CD4-positive, alpha-beta T cell treated with Interleukin-21 for 1 hour (primary cell): ENCODE results near the gene ACADM.
"Not testable (repeated sequence)": the region's sequence is repeated elsewhere in the genome, so short reads cannot be mapped to it uniquely, and the experiment has no call there.

Experiments used
- DNase-seq: peaks from one replicate; pipeline ENCODE4 v3.0.0-alpha.2; 2020

ACADM gene

GRCh38 chr1:75724472-75725022 lies at the start of gene ACADM:
ACADM (plus strand) TSS chr1:75724709; CDS start chr1:75724788, 79 bp downstream.
- DNase-seq = peak; percentile 83

DNA sequence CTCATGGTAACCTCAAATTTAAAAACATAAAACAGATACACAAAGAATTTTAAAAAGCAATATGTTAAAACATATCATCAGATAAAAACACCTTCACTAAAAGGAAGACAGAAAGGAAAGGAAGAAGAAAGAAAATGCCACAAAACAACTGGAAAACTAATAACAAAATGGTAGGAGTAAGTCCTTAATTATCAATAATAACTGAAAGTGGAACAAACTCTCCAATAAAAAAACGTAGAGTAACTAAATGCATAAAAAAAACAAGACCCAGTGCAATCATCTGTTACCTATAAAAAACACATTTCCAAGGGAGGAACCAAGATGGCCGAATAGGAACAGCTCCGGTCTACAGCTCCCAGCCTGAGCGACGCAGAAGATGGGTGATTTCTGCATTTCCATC lies 47.1 kb upstream of the ACADM start:
- DNase-seq = no peak

DNA sequence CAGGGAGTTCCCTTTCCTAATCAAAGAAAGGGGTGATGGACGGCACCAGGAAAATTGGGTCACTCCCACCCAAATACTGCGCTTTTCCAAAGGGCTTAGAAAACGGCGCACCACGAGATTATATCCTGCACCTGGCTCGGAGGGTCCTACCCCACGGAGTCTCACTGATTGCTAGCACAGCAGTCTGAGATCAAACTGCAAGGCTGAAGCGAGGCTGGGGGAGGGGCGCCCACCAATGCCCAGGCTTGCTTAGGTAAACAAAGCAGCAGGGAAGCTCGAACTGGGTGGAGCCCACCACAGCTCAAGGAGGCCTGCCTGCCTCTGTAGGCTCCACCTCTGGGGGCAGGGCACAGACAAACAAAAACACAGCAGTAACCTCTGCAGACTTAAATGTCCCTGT lies 46.5 kb upstream of the ACADM start:
- DNase-seq = not testable (repeated sequence)

- DNase-seq = no peak
Measured at GRCh38 chr1:75690547-75690946, 34.0 kb upstream of the ACADM start.

GRCh38 chr1:75693551-75693950 lies 31.0 kb upstream of the ACADM start:
- no peak for DNase-seq

- no peak for DNase-seq
Measured at GRCh38 chr1:75696000-75696399, 28.5 kb upstream of the ACADM start.

- DNase-seq = no peak
Measured at GRCh38 chr1:75707191-75707590, 17.3 kb upstream of the ACADM start.

- no peak for DNase-seq
Measured at GRCh38 chr1:75708910-75709309, 15.6 kb upstream of the ACADM start.

DNA sequence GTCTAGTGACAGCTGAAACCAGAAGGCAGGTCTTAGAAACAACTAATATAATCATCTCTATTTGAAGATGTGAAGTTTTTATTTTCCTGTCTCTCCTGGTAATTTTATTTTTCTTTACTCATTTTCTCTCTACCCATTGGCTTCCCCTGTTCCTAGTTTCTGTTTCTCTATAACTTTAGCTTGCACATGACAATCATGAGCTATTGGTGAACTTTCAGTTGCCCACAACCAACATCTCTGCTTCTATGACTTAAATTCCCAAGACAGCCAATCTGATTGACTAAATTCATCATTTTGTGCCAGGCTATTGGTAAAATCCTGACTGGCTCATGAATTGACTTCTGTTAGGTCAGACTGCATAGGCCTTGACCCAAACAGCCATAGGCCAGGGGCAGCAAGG lies 13.7 kb upstream of the ACADM start:
- DNase-seq = no peak

GRCh38 chr1:75711846-75712245 lies 12.7 kb upstream of the ACADM start:
- no peak for DNase-seq

DNA sequence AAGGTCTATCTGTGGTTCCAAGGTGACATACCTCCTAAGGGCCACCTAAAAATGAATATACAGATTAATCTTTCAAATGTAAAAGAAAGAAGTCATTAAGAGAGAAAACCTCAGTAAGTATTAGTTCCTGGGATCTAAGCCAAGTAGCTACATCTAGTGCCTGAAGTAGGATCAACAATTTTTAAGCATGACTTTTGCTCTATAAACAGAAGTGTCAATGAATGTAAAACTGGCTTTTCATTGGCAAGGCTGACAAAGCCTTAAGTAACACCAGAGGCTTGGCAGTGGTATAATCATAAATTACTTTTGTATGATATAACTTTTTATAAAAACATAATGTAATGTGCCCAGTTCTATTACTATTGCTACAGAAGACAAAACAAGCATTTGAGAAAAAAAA lies 12.2 kb upstream of the ACADM start:
- DNase-seq = no peak

DNA sequence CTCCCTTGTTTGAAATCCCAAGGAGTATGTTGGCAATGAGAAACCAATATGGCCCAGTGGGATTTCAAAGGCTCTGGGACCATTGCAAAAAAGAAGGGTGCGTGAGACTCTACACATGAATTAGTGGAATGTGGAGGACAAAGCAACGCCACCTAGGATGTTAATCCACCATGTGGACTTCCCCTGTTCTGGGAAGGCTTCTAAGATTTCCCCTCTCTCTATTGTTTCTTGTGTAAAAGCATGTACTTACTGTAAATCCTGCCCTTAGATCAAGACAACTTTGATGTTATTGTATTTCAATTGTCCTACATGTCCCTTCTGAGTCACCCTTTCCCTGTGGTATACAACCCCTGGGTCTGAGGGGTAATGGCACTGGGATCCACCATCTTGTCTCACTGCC lies 4.7 kb upstream of the ACADM start:
- no peak for DNase-seq

DNA sequence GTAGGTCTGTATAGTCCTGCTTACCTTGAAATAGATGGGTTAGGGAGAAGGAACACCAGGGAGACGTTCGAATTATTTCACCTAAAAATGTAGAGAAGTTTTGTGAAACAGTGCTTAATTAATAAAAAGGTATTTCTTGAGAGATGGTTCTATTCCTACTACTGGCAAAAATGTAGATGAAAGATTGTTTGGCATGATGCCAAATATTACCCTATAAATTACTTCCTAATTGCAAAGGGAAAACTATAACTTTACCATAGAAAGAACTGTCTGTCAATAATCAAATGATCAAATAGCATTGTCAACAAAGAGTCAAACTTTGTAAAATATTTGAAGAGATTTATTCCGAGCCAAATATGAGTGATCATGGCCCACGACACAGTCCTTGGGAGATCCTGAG lies 4.2 kb upstream of the ACADM start:
- no peak for DNase-seq

DNA sequence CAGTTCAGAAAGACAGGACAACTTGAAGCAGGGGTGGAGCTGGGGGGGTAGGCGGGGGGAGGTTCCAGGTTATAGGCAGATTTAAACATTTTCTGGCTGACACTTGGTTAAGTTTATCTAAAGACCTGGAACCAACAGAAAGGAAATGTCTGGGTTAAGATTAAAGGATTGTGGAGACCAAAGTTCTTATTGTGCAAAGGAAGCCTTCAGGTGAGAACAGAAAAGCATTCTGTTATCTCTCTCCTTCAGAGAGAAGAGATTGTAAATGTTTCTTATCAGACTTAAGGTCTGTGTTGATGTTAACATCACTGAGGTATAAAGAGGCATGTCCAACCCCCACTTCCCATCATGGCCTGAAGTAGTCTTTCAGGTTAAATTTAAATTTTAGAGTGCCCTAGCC lies 3.7 kb upstream of the ACADM start:
- no peak for DNase-seq

DNA sequence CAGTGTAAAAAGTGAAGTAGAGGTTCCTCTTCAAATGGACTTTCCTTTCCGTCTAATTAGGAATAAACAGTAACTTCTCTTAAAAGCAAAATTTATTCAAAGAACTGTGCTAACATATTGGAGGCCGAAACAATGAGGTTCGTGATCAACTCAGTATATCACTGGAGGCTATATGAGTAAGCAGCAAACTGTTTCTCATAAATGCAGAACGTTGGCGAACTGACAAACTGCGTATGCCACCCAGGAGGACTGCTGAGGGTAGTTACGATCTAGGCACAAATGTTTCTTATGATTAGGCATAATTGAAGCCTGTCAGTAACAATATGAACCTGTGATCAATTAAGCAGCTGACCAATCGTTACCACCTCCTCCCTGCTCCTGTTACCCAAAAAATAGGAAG lies 2.3 kb upstream of the ACADM start:
- not testable (repeated sequence) for DNase-seq

DNA sequence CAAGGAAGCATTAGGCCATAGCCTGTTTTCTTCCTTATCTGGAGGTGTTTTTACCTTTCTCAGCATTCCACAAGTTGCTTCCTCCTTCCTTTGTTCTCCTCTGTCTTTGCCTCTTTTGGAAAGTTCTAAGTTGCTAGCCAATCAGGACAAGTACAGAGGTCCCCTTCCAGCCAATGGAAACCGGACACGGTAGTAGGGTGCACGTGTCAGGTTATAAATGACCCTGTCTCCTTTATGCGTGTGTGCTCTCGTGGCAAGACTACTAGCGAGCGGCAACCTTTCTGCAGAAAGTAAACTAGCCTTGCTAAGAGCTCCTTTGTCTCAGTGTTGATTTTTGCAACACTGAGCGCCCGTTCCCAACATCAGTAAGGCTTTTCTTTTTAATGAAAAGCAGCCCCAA lies 1.5 kb upstream of the ACADM start:
- DNase-seq = no peak

DNA sequence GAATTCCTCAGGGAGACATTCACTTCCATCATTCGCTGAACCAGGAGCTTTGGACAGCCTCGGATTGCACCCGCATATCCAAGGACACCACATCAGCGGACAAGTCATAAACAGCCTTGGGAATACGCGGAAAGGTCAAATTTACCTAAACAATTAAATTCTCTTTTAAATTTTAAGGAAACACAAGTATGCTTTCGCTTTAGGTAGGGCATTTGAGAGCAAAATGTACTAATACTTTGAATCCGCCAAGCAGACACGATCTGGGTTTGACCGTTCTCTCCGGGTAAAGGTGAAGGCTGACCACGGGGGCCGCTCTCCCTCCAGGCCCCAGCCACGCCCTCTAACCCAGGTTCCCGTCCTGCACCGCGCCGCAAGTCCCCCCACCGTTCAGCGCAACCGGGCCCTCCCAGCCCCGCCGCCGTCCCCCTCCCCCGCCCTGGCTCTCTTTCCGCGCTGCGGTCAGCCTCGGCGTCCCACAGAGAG lies 479 bp upstream of the ACADM start:
- peak; percentile 64 for DNase-seq

DNA sequence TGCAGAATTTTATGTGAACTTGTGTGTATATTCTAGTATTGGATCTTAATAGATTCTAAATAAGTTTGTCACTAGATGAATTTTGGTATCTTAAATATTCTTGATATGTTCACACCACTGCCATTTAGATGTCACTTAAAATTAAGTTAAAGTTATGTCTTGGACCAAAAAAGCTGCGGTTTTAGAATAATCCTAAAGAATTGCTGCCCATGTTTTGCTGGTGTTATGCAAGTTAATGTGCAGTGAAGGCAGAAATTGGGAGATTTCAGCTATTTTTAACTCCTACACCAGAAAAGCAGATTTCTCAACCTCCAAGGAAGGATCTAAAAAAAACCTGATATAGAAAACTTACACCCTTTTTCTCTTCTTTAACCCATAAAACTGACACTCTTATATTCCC lies 757 bp downstream of the ACADM start:
- DNase-seq = no peak

- DNase-seq = no peak
Measured at GRCh38 chr1:75725861-75726361, 1.4 kb downstream of the ACADM start.

DNA sequence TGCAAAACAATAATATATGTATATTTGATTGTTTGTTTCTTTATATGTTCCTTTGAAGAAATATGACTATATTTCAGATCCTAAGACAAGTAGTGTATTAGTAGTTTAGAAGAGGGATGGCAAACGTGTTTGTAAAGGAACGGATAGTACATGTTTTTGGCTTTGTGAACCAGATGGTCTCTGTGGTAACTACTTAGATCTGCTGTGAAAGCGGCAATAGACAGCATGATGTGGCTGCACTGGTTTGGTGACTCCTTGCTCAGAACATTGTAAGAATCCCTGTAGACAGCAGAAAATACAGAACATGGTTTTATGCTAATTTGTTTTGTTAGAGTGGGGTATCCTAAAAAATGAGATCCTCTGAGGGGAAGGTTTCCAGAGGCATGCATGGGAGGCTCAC lies 3.1 kb downstream of the ACADM start:
- DNase-seq = no peak

DNA sequence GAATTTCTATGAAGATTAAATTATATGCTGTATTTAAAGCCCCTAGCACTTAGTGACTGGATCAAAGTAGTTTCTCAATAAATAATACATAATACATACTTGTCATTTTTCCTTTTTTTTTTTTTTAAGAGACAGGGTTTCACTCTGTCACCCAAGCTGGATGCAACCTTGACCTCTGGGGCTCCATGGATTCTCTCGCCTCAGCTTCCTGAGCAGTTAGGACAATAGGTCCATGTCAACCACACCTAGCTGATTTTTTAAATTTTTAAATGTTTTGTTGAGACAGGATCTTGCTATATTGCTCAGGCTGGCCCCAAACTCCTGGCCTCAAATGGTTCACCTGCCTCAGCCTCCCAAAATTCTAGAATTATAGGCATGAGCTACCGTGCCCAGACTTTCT lies 5.9 kb downstream of the ACADM start:
- no peak for DNase-seq

DNA sequence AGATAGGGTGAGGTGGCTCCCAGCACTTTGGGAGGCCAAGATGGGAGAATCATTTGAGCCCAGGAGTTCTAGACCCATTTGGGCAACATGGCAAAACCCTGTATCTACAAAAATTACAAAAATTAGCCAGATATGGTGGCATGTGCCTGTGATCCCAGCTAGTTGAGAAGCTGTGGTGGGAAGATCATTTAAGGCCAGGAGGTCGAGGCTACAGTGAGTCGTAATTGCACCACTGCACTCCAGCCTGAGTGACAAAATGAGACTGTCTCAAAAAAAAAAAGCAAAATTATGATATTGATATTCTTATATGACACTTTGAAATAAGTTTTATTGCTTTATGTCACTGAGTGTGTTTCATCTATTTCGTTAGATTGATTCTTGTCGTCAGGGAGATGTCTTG lies 7.4 kb downstream of the ACADM start:
- DNase-seq = no peak

- no peak for DNase-seq
Measured at GRCh38 chr1:75732703-75733102, 8.2 kb downstream of the ACADM start.

DNA sequence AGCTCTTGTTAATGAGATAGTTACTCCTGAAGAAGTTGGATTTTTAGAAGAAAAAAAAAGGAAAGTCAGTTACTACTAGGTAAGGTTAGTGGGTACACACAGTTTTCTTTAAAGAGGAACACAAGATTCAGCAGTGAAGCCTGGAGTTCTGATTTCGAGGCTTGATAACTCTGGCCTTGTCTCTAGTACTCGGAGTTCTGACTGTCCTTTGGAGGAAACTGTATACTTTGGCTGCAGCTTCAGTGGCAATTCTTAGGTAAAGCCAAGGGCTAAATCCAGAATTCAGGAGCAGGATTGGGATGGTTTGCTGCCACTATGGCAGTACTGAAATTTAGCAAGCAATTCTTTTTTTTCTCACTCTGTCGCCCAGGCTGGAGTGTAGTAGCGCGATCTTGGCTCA lies 9.2 kb downstream of the ACADM start:
- no peak for DNase-seq

GRCh38 chr1:75736016-75736415 lies 11.5 kb downstream of the ACADM start:
- no peak for DNase-seq
